Kasumi-1 (cell line): Measurements from ENCODE around the gene RNMT.
"Not testable (repeated sequence)": the region's sequence is repeated elsewhere in the genome, so short reads cannot be mapped to it uniquely, and the experiment has no call there.

ENCODE experiments used
- DNase-seq, 2 experiments: peaks; one replicate each; lab custom pipeline; 2025; lab: John Stamatoyannopoulos, UW

RNMT gene

DNA sequence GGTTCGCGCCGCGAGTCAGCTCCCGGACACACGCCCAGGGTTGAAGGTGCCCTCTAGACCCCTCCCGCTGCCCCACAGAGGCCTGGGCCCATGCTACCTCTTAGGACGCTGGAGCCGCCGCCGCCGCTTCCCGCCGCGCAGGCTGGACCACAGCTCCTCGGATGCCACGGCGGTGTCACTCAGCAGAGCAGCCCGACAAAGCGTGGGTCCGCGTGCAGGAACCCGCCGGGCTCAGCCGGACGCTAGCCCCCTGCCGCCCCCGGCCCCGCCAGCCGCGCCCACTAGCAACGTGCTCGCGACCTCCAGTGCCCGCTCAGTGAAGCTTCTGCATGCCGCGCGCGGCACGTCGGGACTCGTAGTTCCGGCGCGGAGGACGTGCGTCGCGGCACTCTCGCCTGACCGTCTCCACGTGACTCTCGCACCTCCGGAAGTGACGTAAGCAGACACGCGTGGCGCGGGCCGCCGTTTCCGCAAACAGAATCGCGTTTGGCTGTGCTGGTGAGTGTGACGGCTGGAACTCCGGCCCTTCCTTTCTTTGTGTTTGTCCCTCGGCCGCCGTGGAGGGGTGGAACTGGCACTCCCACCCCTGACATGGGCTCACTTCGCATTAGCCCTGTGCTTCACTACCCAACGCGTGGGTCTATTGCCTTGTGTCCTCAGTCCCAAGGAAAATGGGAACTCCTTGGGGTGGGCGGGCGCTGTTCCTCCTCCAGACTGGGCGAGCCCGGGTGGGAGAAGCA, at the start of gene RNMT, which contains the start of gene FAM210A:
TSS of gene RNMT (plus strand) at position 442 of the 740 bp plus-strand sequence. CDS start 4,845 bp downstream, outside the sequence.
TSS of gene FAM210A (minus strand) at position 327 of the 740 bp plus-strand sequence. CDS start 44,481 bp downstream, outside the sequence.
- DNase-seq, result peak; percentile 92 to 96

DNA sequence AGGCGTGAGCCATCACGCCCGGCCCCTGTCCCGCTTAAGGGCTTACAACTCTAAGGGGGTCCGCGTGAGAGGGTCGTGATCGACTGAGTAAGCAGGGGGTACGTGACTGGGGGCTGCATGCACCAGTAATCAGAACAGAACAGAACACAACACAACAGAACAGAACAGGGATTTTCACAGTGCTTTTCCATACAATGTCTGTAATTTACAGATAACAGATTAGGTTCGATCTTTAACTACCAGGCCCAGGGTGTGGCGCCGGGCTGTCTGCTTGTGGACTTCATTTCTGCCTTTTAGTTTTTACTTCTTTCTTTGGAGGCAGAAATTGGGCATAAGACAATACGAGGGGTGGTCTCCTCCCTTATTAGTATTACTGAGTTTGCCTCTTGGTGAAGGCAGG, 49.1 kb upstream of the RNMT start:
- not testable (repeated sequence) for DNase-seq

- peak in 1 of 2 experiments; percentile 13 for DNase-seq
Measured at GRCh38 chr18:13680612-13681011, 45.9 kb upstream of the RNMT start.

GRCh38 chr18:13681701-13682100, 44.8 kb upstream of the RNMT start:
- no peak for DNase-seq

DNA sequence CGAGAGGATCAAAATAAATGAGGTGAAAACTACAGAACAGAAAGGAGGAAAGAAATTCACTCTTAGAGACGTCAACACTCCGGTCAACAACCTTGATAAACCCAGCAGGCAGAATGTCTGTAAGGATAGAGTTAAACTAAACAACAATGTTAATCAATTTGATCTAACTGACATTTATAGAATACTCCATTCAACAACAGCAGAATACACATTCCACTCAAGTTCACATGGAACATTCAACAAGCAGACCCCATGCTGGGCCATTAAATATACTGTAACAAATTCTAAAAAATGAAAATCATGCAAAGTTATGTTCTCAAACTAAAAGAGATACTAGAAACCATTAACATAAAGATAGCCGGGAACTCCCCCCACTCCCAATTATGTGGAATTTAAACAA, 41.9 kb upstream of the RNMT start:
- no peak for DNase-seq

DNA sequence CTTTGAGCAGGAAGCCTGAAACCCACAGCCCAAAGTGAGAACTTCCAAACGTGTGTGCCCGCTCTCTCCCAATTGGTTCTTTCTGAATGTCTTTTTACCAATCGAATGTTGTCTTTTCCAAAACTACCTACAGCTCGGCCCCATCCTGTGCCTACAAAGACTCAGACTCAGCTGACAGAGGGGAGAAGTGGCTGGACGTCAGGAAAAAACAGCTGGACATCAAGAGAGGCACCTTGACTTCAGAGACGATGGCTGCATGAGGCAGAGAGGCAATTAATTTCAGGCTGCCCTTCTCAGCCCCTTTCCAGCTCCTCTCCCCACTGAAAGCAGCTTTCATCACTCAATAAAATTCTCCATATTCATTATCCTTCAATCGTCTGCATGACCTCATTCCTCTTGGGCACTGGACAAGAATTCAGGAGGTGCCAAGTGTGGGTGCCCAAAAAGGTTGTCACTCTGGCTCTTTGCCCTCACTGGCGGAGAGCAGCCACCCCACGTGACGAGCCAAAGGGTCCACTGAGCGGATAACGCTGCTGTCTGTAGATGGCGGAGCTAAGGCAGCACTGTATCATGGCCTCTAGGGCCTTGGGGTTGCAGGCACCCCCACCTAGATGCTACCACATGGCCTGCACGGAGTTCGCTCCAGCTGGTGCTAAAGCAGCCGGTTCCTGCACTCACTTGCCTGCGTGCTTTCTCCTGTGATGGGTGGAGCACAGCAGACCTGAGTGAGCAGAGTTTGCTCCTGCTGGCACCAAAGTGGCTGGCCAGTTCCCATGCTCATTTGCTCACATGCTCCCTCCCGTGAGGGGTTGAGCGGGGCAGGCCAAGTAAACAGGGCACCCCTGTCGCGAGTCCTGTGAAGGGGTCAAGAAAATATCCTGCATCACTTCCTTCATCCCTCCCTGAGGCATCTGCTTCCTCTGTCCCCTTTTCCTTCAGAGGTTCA, 38.0 kb upstream of the RNMT start:
- no peak for DNase-seq

- DNase-seq, result not testable (repeated sequence)
Measured at GRCh38 chr18:13690060-13690459, 36.4 kb upstream of the RNMT start.

- not testable (repeated sequence) for DNase-seq
Measured at GRCh38 chr18:13695337-13695736, 31.1 kb upstream of the RNMT start.

DNA sequence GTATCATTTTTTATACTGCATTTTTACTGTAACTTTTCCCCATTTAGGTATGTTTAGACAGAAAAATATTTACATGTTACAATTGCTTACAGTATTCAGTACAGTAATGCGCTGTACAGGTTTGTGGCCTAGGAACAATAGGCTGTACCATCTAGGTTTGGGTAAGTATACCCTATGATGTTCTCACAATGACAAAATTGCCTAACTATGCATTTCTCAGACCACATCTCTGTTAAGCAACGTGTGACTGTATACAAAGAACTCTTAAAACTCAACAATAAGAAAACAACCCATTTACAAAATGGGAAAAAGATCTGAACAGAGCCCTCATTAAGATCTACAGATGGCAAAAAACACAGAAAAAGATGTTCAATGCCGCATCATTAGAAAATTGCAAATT, 29.5 kb upstream of the RNMT start:
- DNase-seq, result no peak

- no peak for DNase-seq
Measured at GRCh38 chr18:13700153-13700552, 26.3 kb upstream of the RNMT start.

DNA sequence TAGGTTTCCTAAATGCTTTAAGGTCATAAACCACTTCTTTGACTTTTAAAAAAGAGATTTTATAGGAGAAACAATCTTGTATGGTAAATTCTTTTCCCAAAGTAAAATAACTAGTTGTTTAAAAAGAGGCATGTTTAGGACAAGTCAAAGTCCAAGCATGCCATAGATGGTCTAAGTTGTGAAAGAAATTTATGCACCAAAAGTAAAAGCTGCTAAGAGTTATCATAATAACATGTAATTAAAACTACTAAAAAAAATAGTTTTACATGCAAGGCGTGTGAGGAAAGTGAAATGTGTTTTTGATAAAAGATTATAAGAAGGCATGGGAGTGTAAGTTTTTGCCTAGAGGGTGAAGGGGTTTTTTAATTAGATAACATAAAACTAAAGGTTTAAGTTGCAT, 22.6 kb upstream of the RNMT start:
- DNase-seq, result peak; percentile 14 to 16

GRCh38 chr18:13710414-13710831, 16.1 kb upstream of the RNMT start:
- DNase-seq, result no peak

DNA sequence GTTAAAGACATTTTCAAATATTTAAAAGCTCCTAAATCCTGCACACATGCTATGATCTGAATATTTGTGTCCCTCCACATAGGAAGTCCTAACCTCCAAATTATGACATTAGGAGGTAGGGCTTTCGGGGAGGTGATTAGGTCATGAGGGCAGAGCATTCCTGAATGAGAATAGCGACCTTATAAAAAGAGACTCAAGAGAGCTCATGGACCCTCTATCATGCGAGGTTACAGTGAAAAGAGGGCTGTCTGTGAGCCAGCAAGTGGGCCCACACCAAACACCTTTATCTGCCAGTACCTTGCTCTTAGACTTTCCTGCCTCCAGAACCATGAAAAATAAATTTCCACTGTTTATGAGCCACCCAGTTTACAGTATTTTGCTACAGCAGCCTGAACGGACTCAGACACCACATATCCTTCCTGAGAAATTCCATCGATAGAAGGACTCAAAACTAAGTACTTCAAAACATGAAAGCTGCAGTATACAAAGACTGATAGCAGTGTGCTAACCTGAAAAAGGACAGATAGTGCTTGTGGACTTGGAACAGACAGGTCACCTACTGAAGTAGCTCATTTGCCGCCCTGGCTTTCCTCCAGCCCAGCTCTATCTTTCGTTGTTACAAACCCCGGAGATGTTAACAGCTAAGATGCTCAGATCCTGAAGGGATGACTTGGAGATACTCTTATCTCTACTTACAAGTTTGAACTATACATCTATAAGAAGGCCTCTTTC, 13.9 kb upstream of the RNMT start:
- no peak for DNase-seq

GRCh38 chr18:13713455-13714055, 12.9 kb upstream of the RNMT start:
- DNase-seq, result no peak

DNA sequence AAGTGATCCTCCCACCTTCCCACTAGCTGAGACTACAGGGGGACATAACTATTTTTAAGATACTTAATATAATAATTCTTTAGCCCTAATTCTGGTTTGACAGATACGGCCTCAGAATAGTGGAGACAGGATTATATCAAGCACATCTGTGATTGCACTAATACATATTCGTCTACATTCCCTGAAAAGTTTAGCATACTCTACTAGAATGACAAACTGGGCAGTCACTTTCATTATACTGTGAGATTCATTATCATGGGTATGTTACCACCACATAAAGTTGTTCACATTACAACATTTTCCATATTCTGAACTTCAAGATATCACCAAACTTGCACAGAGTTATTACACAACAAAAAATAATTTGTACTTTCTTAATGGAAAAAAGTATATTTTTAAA, 11.1 kb upstream of the RNMT start:
- no peak for DNase-seq

DNA sequence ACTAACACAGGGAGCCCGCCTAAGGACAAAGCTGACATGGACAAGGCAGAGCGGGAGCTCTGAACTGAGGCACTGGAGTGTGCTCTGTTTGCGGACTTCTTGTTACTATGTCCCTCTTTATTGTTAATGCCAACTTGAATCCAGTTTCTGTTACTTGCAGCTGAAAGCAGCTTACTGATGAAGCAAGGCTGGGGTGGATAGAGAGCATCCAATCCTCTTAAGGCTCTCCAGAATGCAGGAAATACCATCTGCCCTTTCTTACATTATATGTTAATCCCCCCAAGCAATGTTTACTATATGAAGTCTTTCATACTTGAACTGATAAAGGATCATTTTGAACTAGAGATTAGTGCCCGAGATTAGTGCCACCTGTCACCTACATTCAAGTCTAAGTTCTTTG, 9.6 kb upstream of the RNMT start:
- DNase-seq, result no peak

DNA sequence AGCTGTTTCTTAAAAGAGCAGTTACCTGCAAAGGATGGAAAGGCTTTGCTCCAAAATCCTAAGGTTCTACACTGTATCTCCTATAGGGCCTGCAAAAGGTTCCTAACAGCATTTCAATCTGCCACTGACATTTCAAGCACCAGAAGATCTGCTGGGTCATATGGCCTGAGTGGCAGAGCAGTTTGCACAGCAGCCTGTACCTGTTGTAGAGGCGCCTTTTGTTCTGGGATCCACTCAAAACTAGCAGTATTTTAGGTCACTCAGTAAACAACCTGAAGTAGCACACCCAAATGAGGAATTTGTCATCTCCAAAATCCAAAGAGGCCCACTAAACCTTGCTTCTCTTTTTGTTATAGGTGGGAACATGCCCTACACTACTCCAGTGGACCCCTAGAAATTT, 6.3 kb upstream of the RNMT start:
- no peak for DNase-seq

DNA sequence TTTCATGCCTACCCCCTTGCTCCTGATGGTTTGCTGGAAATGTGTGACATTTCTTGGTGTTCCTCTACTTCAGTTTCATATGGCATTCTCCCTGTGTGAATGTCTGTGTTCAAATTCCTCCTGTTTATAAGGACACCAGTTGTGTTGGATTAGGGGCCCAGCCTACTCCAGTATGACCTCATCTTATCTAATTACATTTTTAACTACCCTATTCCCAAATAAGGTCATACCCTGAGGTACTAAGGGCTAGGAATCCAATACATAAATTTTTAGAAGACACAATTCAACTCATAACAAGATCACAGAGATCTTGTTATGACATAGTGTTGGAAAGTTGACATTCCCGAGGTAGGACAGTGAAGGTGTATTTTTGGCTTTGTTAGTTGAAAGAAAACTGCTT, 5.6 kb upstream of the RNMT start:
- no peak for DNase-seq

DNA sequence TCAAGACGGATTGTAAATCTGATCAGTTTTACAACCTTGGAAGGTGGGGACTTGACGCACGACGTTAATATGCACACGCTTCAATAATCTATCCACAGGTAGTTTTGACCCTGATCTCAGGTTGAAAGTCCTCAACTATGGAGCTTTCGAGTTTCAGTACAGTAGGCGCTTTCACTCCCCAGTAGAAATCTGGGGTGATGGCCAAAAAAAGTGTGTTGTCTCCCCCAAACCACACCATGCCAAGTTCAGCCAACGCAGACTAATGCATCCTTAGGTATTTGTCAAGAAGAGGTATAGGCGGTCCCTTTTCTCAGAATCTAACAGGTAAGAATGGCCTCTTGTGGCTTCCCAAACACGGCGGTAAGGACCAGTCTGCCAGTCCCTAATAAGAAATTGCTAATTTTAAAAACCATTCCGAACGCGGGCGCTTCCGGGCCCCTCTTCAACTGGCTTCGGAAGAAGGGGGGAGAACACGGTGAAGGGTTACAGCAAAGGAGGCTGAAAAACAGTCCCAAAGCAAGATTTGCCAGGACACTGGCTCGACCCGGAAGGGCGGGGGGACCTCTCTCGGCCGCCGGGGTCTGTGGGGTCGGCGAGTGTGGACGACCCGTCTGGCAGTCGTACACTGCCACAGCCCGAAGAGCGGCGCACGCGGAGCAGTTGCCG, 774 bp upstream of the RNMT start:
- peak in 1 of 2 experiments; percentile 49 for DNase-seq

- peak; percentile 41 to 48 for DNase-seq
Measured at GRCh38 chr18:13726972-13727331, 479 bp downstream of the RNMT start.

DNA sequence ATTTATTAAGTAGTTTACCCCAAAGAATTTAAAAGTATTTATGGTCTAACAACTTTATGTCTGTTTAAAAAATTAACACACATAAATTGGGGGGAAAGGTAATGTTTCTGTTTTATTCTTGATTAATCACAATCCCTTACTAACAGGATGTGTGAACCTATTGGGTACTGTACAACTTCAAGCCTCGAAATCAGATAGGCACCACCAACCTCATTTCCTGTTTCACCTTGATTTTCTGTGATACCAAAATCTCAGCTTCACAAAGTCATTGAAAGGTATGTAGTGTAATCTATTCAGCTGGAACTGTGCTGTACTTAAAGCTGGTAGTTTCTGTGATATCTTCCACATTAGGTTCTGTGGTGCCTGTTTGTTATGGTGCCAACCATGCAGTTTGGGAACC, 4.0 kb downstream of the RNMT start:
- DNase-seq, result no peak
